Gastrocnemius medialis (tissue), 4 donors: ENCODE results near the gene PIBF1. TPM values are rescaled to one million over a fixed set of nuclear protein-coding genes. Genes with fewer than 3 reads are reported as not detected.
A peak's percentile ranks its signal among the peaks of the same experiment; 100 is the strongest.

Experiments
- ATAC-seq, 2 donors: fragments of 150-250 bp; one replicate each; pipeline ENCODE4 v1.9.1; 2016
- DNase-seq, 2 donors: peaks; one replicate each; pipeline ENCODE4 v3.0.0-alpha.2; 2019
- H3K27ac ChIP-seq, 4 donors: fragments of 200-600 bp; sonication (generic); 1 replicate in 1 of 4; 2 replicates in 3 of 4; pipeline ENCODE4 v1.5.1; 2016 to 2018; ENCODE audit warnings: mild to moderate bottlenecking in 2 of 4, moderate library complexity in 1 of 4
- H3K27me3 ChIP-seq, 3 donors: fragments of 200-600 bp; sonication (generic) in 2 of 3; 1 replicate in 1 of 3; 2 replicates in 2 of 3; pipeline versions ENCODE4 v1.5.1 to v1.6.0; 2016 to 2019; ENCODE audit warnings: mild to moderate bottlenecking in 1 of 3, moderate library complexity in 1 of 3
- H3K36me3 ChIP-seq, 2 donors: fragments of 200-600 bp; sonication (generic) in 1 of 2; one replicate each; pipeline ENCODE4 v1.5.1; 2017 to 2018
- H3K4me1 ChIP-seq, 2 donors: fragments of 200-600 bp; sonication (generic) in 1 of 2; one replicate each; pipeline ENCODE4 v1.5.1; 2016 to 2017; ENCODE audit warnings: mild to moderate bottlenecking in 2 of 2
- H3K4me3 ChIP-seq, 4 donors: fragments of 200-600 bp; sonication (generic) in 3 of 4; 1 replicate in 1 of 4; 2 replicates in 3 of 4; pipeline ENCODE4 v1.5.1; 2016 to 2019; ENCODE audit warnings: mild to moderate bottlenecking in 2 of 4
- H3K9me3 ChIP-seq, 3 donors: fragments of 200-600 bp; sonication (generic) in 2 of 3; 1 replicate in 1 of 3; 2 replicates in 2 of 3; pipeline ENCODE4 v1.5.1; 2016 to 2019
- CTCF ChIP-seq, 5 experiments: fragments of 450-650 bp in 3 of 5; fragments of 200-600 bp in 2 of 5; sonication (generic) in 2 of 5; IDR thresholded peaks in 4 of 5; conservative IDR thresholded peaks in 1 of 5; 1 replicate in 4 of 5; 2 replicates in 1 of 5; pipeline ENCODE4 v1.5.1; 2016 to 2019; ENCODE audit warnings: antibody characterized with exemption in 5 of 5, mild to moderate bottlenecking in 3 of 5, moderate library complexity in 3 of 5
- POLR2A ChIP-seq, 2 donors: fragments of 450-650 bp; IDR thresholded peaks; one replicate each; pipeline ENCODE4 v1.6.1; 2017; ENCODE audit warnings: antibody characterized with exemption in 2 of 2, mild to moderate bottlenecking in 2 of 2, moderate library complexity in 2 of 2
- in situ Hi-C, 4 donors: fragments of 200-750 bp; cut with MboI; loops; one replicate each; pipeline versions ENCODE4 v1.15.0 to v1.8.0; 2017; ENCODE audit warnings: low sequenced_read_pairs in 4 of 4
- intact Hi-C: fragments of 100-400 bp; cut with DNase I; formaldehyde crosslinking; loops from one replicate; pipeline ENCODE4 v1.15.1; 2023; ENCODE audit warnings: low total_unique reads
- total RNA-seq, 4 donors: library from RNA; depleted of rRNA; stranded (reverse); fragments of >200 nt; gene quantifications; one replicate each; pipeline versions ENCODE4 v1.1.0 to v1.2.3, GENCODE V29; 2016

Gene PIBF1
- total RNA-seq, 4 donors from 2014 or later: 5.3 to 10.0 (median 7.4) TPM

- Histone ChIP-seq H3K27me3 (no peaks in the 10 kb centered on the region), H3K9me3 (no peaks in the 10 kb centered on the region), H3K4me3 (no peak overlapping the region), H3K36me3 (no peaks in the 10 kb centered on the region), H3K27ac (no peak overlapping the region), H3K4me1 (no peaks in the 10 kb centered on the region)
- in situ Hi-C loops: loop anchor here (25.0 kb wide), 2 partner anchors 253 to 903 kb away; partner anchors contain the start of gene KLF5 (in 1 of the 4)
- no peak for ATAC-seq
- intact Hi-C loops: loop anchor here (2.0 kb wide), 1 partner anchor 900 kb away; no protein-coding TSS in a partner anchor
- TF ChIP-seq CTCF (IDR thresholded peaks at IDR 0.05 in 4 of 5, conservative IDR thresholded peaks at IDR 0.05 in 1 of 5) (peak in 3 of 5 experiments; percentile 34 to 69 (median 46)), POLR2A (IDR thresholded peaks at IDR 0.05) (no peak)
- no peak for DNase-seq
Observed at GRCh38 chr13:72808917-72809500, 27.1 kb downstream of the PIBF1 start.

- ATAC-seq: no peak
- no peak for DNase-seq
Observed at GRCh38 chr13:72820156-72820897, 38.4 kb downstream of the PIBF1 start.

GRCh38 chr13:72820898-72821279, 39.0 kb downstream of the PIBF1 start:
- H3K4me3 ChIP-seq: no peak overlapping the region
- peaks cover 0 to 26% of the 10 kb centered on the region in 2 donors for H3K36me3 ChIP-seq
- ATAC-seq: no peak
- no peaks in the 10 kb centered on the region for H3K4me1 ChIP-seq
- TF ChIP-seq POLR2A (IDR thresholded peaks at IDR 0.05) (no peak), CTCF (IDR thresholded peaks at IDR 0.05 in 4 of 5, conservative IDR thresholded peaks at IDR 0.05 in 1 of 5) (no peak)
- H3K27ac ChIP-seq: no peak overlapping the region
- H3K9me3 ChIP-seq: no peaks in the 10 kb centered on the region
- no peak for DNase-seq
- no peaks in the 10 kb centered on the region for H3K27me3 ChIP-seq
- intact Hi-C loops: no loop called here
- in situ Hi-C loops: loop anchor here (25.0 kb wide), 2 partner anchors 241 to 891 kb away; partner anchors contain the start of gene KLF5 (in 1 of the 4)

More at GRCh38 chr13:72820156-72820897, 38.4 kb downstream of the PIBF1 start:
- no peak for TF ChIP-seq POLR2A (IDR thresholded peaks at IDR 0.05)
- TF ChIP-seq CTCF (IDR thresholded peaks at IDR 0.05 in 4 of 5, conservative IDR thresholded peaks at IDR 0.05 in 1 of 5): no peak
- H3K4me3 ChIP-seq: no peak overlapping the region
- H3K27ac ChIP-seq: no peak overlapping the region
- H3K4me1 ChIP-seq: no peaks in the 10 kb centered on the region
- in situ Hi-C loops: loop anchor here (25.0 kb wide), 2 partner anchors 242 to 892 kb away; partner anchors contain the start of gene KLF5 (in 1 of the 4)
- peaks cover 0 to 26% of the 10 kb centered on the region in 2 donors for H3K36me3 ChIP-seq
- no peaks in the 10 kb centered on the region for H3K27me3 ChIP-seq
- intact Hi-C loops: no loop called here
- no peaks in the 10 kb centered on the region for H3K9me3 ChIP-seq

- ATAC-seq: no peak
- Histone ChIP-seq H3K27ac (no peak overlapping the region), H3K9me3 (no peaks in the 10 kb centered on the region), H3K27me3 (no peaks in the 10 kb centered on the region), H3K4me1 (no peaks in the 10 kb centered on the region), H3K36me3 (peaks cover 0 to 27% of the 10 kb centered on the region in 2 donors), H3K4me3 (no peak overlapping the region)
- no peak for DNase-seq
- no peak for TF ChIP-seq POLR2A (IDR thresholded peaks at IDR 0.05)
- TF ChIP-seq CTCF (IDR thresholded peaks at IDR 0.05 in 4 of 5, conservative IDR thresholded peaks at IDR 0.05 in 1 of 5): no peak
- in situ Hi-C loops (loop anchor here (25.0 kb wide), 2 partner anchors 239 to 889 kb away; partner anchors contain the start of gene KLF5 (in 1 of the 4)), intact Hi-C loops (no loop called here)
Observed at GRCh38 chr13:72823081-72823480, 41.1 kb downstream of the PIBF1 start.
